Measurements from ENCODE around the gene NEK1.

- TF ChIP-seq CTCF (IDR thresholded peaks at IDR 0.05; ENCODE audit: insufficient read depth, low read length, poor library complexity, severe bottlenecking) (no peak), EZH2phosphoT487 (conservative IDR thresholded peaks at IDR 0.05; ENCODE audit: low read length) (no peak)
Observed at GRCh38 chr4:169407217-169407845, 205.1 kb downstream of the NEK1 start.
